Measurements from ENCODE around the gene PTCH1. TPM values are rescaled to one million over a fixed set of nuclear protein-coding genes. Genes with fewer than 3 reads are reported as not detected.

PTCH1 gene
- total and polyA plus RNA-seq, 4 donors, result 3.1 to 31.1 (median 12.1) TPM

DNA sequence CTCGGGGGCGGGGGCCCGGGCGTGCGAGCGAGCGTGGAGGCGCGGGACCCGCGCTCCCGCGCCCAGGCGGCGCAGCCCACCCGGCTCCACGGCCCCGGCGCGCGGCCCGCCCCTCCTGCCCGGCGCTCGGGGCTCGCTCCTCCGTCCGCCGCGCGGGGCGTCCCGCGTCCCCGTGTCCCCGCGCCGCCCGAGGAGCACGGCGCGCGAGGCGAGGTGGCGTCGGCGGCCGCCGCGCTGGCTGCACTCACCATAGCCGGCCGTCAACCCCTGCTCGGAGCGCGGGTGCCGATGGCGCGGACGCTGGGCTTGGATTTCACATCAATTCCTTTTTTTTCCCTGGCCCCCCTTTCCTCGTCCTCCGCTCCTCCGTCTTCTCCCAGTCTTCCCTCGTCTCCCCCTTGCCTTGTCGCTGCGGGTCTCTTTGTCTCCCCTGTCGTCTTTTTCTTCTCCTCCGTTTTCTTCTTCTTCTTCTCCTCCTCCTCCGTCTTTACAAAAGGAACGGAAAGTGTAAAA, 494 bp downstream of the PTCH1 start:
- WGBS, 2 donors, result 1% methylated on average over 42 to 69 of the region's 69 CpGs
- no peak for TF ChIP-seq CTCF (IDR thresholded peaks at IDR 0.05; ENCODE audit: control extremely low read depth, extremely low read depth)
- Histone ChIP-seq H3K4me1 (ENCODE audit: control insufficient read depth in 5 of 5, insufficient read depth in 5 of 5, low read length in 5 of 5) (peaks cover 0 to 58% (median 13%) of the 10 kb centered on the region in 5 donors), H3K9ac (ENCODE audit: insufficient read depth in 1 of 2, low read length in 2 of 2) (peak overlapping the region; percentile 27 to 79), H3K36me3 (ENCODE audit: control insufficient read depth in 4 of 4, insufficient read depth in 4 of 4, low read length in 4 of 4) (peaks cover 0 to 6% (median 0%) of the 10 kb centered on the region in 4 donors), H3K4me3 (peak overlapping the region; percentile 51), H3K9me3 (ENCODE audit: control insufficient read depth in 4 of 4, insufficient read depth in 3 of 4, low read length in 3 of 4) (no peaks in the 10 kb centered on the region), H3K27me3 (ENCODE audit: control insufficient read depth in 3 of 3, insufficient read depth in 3 of 3, low read length in 2 of 3) (no peaks in the 10 kb centered on the region), H3K27ac (ENCODE audit: low read depth in 1 of 2, low read length in 1 of 2) (no peak overlapping the region)
- ATAC-seq (ENCODE audit: insufficient read depth, low FRiP score), result no peak
- no peak for DNase-seq

- Histone ChIP-seq H3K4me3 (peak overlapping the region; percentile 51), H3K27me3 (ENCODE audit: control insufficient read depth in 3 of 3, insufficient read depth in 3 of 3, low read length in 2 of 3) (no peaks in the 10 kb centered on the region), H3K27ac (ENCODE audit: low read depth in 1 of 2, low read length in 1 of 2) (no peak overlapping the region), H3K9me3 (ENCODE audit: control insufficient read depth in 4 of 4, insufficient read depth in 3 of 4, low read length in 3 of 4) (no peaks in the 10 kb centered on the region), H3K4me1 (ENCODE audit: control insufficient read depth in 5 of 5, insufficient read depth in 5 of 5, low read length in 5 of 5) (peaks cover 0 to 58% (median 15%) of the 10 kb centered on the region in 5 donors), H3K36me3 (ENCODE audit: control insufficient read depth in 4 of 4, insufficient read depth in 4 of 4, low read length in 4 of 4) (peaks cover 0 to 6% (median 0%) of the 10 kb centered on the region in 4 donors), H3K9ac (ENCODE audit: insufficient read depth in 1 of 2, low read length in 2 of 2) (peak overlapping the region in 1 of 2 donors; percentile 87)
- DNase-seq (peak; percentile 70 to 76 (median 76)), ATAC-seq (ENCODE audit: insufficient read depth, low FRiP score) (no peak)
- TF ChIP-seq CTCF (IDR thresholded peaks at IDR 0.05; ENCODE audit: control extremely low read depth, extremely low read depth), result no peak
- 10 to 12% methylated on average over 47 to 48 of the region's 48 CpGs for WGBS, 2 donors
Observed at GRCh38 chr9:95515272-95516113, 1.3 kb downstream of the PTCH1 start.

GRCh38 chr9:95514342-95514741, 2.4 kb downstream of the PTCH1 start:
- 86 to 89% methylated on average over 5 of the region's 5 CpGs for WGBS, 2 donors
- no peak for DNase-seq
- peak overlapping the region in 1 of 2 donors; percentile 87 for H3K9ac ChIP-seq (ENCODE audit: insufficient read depth in 1 of 2, low read length in 2 of 2)
- peaks cover 0 to 61% (median 15%) of the 10 kb centered on the region in 5 donors for H3K4me1 ChIP-seq (ENCODE audit: control insufficient read depth in 5 of 5, insufficient read depth in 5 of 5, low read length in 5 of 5)
- ATAC-seq (ENCODE audit: insufficient read depth, low FRiP score), result no peak
- H3K9me3 ChIP-seq (ENCODE audit: control insufficient read depth in 4 of 4, insufficient read depth in 3 of 4, low read length in 3 of 4), result no peaks in the 10 kb centered on the region
- TF ChIP-seq CTCF (IDR thresholded peaks at IDR 0.05; ENCODE audit: control extremely low read depth, extremely low read depth), result no peak
- no peaks in the 10 kb centered on the region for H3K27me3 ChIP-seq (ENCODE audit: control insufficient read depth in 3 of 3, insufficient read depth in 3 of 3, low read length in 2 of 3)
- H3K36me3 ChIP-seq (ENCODE audit: control insufficient read depth in 4 of 4, insufficient read depth in 4 of 4, low read length in 4 of 4), result peaks cover 0 to 6% (median 0%) of the 10 kb centered on the region in 4 donors
- H3K4me3 ChIP-seq, result no peak overlapping the region
- H3K27ac ChIP-seq (ENCODE audit: low read depth in 1 of 2, low read length in 1 of 2), result no peak overlapping the region
